ENCODE data around the gene TMC8. TPM values are rescaled to one million over a fixed set of nuclear protein-coding genes. Genes with fewer than 3 reads are reported as not detected.
A peak's percentile ranks its signal among the peaks of the same experiment; 100 is the strongest.

The TMC8 gene
- total and polyA plus RNA-seq, 2 experiments from 2014 or later = 1.2 to 1.3 TPM

- TF ChIP-seq ETS1 (IDR thresholded peaks at IDR 0.05) = no peak
These were observed 26.0 kb upstream of the TMC8 start (continued) for GRCh38 chr17:78104540-78104941.

GRCh38 chr17:78105101-78105500 is 25.5 kb upstream of the TMC8 start:
- H3K4me1 ChIP-seq (ENCODE audit: insufficient read depth) = peaks cover 11% of the 10 kb centered on the region
- H3K79me2 ChIP-seq (replicated peaks; ENCODE audit: insufficient read depth) = no peaks in the 10 kb centered on the region
- peaks cover 8% of the 10 kb centered on the region for H3K27me3 Mint-ChIP-seq (ENCODE audit: insufficient read depth, low read depth, poor library complexity)
- DNase-seq (ENCODE audit: low spot score) (no peak), ATAC-seq (peak; percentile 34; the same call in 2 of the 3 replicates)
- TF ChIP-seq ZNF331 (CRISPR knock-in tag; IDR thresholded peaks at IDR 0.05; ENCODE audit: low read depth) (no peak), ZNF462 (CRISPR knock-in tag; IDR thresholded peaks at IDR 0.05) (no peak), ETS1 (IDR thresholded peaks at IDR 0.05) (no peak), CTCF (conservative IDR thresholded peaks at IDR 0.05; ENCODE audit: low read depth in 2 of 2) (no peak), EZH2phosphoT487 (IDR thresholded peaks at IDR 0.05; ENCODE audit: unreplicated experiment) (no peak), EZH2 (IDR thresholded peaks at IDR 0.05; ENCODE audit: low read depth, unreplicated experiment) (no peak), ZNF114 (CRISPR knock-in tag; IDR thresholded peaks at IDR 0.05) (no peak), NANOG (IDR thresholded peaks at IDR 0.05; ENCODE audit: borderline replicate concordance) (no peak), STAT1 (IDR thresholded peaks at IDR 0.05; ENCODE audit: unreplicated experiment) (no peak), CREB1 (CRISPR knock-in tag; IDR thresholded peaks at IDR 0.05; ENCODE audit: low read depth) (no peak)
- TF ChIP-seq, protein P1, sequence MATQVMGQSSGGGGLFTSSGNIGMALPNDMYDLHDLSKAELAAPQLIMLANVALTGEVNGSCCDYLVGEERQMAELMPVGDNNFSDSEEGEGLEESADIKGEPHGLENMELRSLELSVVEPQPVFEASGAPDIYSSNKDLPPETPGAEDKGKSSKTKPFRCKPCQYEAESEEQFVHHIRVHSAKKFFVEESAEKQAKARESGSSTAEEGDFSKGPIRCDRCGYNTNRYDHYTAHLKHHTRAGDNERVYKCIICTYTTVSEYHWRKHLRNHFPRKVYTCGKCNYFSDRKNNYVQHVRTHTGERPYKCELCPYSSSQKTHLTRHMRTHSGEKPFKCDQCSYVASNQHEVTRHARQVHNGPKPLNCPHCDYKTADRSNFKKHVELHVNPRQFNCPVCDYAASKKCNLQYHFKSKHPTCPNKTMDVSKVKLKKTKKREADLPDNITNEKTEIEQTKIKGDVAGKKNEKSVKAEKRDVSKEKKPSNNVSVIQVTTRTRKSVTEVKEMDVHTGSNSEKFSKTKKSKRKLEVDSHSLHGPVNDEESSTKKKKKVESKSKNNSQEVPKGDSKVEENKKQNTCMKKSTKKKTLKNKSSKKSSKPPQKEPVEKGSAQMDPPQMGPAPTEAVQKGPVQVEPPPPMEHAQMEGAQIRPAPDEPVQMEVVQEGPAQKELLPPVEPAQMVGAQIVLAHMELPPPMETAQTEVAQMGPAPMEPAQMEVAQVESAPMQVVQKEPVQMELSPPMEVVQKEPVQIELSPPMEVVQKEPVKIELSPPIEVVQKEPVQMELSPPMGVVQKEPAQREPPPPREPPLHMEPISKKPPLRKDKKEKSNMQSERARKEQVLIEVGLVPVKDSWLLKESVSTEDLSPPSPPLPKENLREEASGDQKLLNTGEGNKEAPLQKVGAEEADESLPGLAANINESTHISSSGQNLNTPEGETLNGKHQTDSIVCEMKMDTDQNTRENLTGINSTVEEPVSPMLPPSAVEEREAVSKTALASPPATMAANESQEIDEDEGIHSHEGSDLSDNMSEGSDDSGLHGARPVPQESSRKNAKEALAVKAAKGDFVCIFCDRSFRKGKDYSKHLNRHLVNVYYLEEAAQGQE (IDR thresholded peaks at IDR 0.05; ENCODE audit: unreplicated experiment) = no peak
- H3K36me3 ChIP-seq (ENCODE audit: insufficient read depth) = peaks cover 29% of the 10 kb centered on the region
- H2AFZ ChIP-seq = no peak overlapping the region
- H3K27ac Mint-ChIP-seq = no peak overlapping the region
- H3K4me2 ChIP-seq = no peak overlapping the region
- no peaks in the 10 kb centered on the region for H3F3A ChIP-seq (replicated peaks; ENCODE audit: low read depth)
- no peak overlapping the region for H3K4me3 ChIP-seq
- H3K4me3 Mint-ChIP-seq = no peak overlapping the region; the same call in 2 of the 3 replicates
- no peaks in the 10 kb centered on the region for H3K9me2 ChIP-seq (ENCODE audit: insufficient read depth)
- H3K9me3 Mint-ChIP-seq = peaks cover 16% of the 10 kb centered on the region
- peaks cover 47% of the 10 kb centered on the region for H3K36me3 Mint-ChIP-seq (ENCODE audit: low read depth)
- H3K4me1 Mint-ChIP-seq = peaks cover 3% of the 10 kb centered on the region; the same call in 2 of the 3 replicates
- no peaks in the 10 kb centered on the region; the same call in 1 of the 2 replicates for H4K20me1 ChIP-seq (replicated peaks; ENCODE audit: insufficient read depth)
- no peaks in the 10 kb centered on the region for H3K27me3 ChIP-seq (ENCODE audit: insufficient read depth)
- no peak overlapping the region for H3K27ac ChIP-seq (ENCODE audit: low read depth)

All from GM23338 (cell line).